Central memory CD4-positive, alpha-beta T cell (primary cell): ENCODE measurements around the gene DTX4.
A peak's percentile ranks its signal among the peaks of the same experiment; 100 is the strongest.

Experiments
- DNase-seq: peaks from one replicate; pipeline ENCODE4 v3.0.0; 2022

Gene DTX4

DNA sequence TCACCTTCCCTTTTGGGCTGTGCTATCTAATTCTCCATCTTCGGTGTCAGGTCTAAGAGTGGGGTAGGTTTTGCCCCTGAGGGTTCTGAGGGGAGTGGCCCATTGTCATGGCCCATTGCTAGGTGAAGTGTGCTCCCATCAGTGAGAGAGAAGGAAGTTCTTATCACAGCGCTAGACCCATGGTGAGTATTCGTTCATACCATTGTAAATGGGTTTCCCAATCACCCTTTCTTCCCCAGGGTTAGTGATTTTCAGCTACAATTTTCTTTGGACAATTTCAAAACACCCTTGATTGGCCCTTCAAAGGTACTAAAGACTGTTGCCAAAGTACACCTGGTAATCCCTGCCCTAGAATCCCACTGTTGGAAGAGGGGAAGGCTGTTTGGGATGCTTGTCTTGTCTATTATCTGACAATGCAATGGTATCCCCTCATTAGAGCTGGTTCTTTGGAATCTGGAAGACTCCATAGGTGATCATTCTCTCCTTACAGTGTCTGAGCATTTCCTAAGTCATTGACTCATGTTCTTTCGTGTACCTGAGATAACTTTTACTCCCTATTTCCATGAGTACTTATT lies 20.6 kb downstream of the DTX4 start:
- DNase-seq, result no peak

DNA sequence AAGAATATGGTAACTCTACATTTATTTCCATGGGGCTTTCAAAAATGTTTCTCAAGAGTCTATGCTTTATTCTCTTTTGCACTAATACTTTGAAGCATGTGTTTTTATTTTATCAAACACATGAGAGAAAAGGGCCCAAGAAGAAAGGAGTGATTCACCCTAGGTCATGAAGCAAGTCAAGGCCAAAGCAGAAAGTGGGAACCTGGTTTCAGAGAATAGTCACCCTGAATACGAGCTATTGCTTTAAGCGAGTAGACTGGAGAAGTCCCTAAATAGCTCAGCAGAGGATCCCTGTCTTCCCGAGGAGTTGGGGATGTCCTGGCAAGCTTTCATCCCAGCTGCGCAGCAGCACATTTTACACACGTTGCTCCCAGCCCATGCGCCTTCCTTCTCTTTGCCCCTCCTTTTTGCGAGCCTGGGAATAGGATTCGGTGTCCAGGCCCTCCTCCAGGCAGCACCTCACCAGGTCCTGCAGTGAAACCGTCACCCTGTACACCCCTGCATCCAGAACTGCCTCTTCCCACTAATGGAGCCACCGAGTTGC lies 21.7 kb downstream of the DTX4 start:
- no peak for DNase-seq

DNA sequence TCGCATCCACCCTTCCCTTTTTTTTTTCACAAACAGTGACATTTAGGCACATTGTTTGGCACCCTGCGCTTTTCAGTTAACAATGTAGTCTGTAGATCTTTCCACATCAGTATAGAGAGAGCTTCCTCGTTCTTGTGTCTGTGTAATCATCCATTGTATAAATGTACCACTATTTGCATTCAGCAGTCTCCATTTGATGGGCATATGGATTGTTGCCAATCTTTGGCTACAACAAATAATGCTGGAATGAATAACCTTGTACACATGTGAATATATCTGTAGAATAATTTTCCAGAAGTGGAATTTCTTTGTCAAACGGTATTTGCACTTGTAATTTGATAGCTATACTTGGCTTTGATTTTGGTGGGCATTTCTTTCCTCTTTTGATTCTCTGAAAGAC lies 23.7 kb downstream of the DTX4 start:
- DNase-seq, result no peak

DNA sequence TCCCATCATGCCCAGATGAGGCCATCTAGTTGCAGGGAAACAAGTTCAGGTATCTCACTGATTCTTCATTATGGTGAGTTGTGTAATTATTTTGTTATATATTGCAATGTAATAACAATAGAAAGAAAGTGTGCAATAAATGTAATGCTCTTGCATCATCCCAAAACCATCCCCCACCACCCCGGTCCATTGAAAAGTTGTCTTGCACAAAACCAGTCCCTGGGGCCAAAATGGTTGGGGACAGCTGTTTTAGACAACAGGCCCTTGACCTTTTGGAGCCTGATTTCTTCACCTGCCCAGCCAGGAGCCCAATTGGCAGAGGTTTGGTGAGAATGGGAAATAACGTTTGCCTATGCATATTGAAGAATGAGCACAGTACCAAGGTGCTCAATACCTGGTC lies 24.8 kb downstream of the DTX4 start:
- DNase-seq, result no peak

DNA sequence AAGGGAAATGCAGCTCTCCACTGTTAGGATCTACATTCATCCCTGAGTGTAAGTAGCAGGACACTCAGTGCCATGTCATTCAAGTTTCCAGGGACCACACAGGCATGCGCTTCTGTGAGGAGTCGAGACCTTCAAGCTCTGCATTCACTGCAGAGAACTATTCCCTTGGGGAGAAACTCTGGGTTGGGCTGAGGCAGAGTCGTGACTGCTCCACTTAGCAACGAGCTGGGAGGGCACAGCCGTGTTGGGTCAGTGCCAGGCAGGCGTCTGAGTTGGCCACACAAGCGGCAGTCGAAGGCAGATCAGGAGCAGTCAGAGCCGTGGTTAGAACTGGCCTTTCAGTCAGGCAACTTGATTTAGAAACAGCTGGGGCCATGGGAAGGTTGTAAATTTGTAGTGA lies 26.1 kb downstream of the DTX4 start:
- no peak for DNase-seq

DNA sequence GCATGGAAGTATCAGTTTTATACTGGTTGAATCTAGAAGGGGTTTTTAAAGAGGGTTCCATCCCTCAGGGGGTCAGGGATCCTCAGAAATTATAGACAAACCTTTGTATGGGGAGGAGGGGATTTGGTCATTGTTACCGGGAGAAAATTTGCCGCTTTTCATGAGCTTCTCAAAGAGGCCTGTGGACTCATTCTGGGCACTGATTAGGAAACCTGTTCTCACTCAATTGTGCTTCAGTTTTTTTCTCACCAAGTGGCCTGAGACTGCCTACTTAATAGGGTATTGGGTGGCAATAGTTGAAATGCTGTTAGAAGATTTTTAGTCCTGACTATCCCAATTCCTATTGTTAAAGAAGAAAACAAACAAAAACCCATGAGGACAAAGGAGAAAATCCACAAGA lies 26.8 kb downstream of the DTX4 start:
- no peak for DNase-seq

DNA sequence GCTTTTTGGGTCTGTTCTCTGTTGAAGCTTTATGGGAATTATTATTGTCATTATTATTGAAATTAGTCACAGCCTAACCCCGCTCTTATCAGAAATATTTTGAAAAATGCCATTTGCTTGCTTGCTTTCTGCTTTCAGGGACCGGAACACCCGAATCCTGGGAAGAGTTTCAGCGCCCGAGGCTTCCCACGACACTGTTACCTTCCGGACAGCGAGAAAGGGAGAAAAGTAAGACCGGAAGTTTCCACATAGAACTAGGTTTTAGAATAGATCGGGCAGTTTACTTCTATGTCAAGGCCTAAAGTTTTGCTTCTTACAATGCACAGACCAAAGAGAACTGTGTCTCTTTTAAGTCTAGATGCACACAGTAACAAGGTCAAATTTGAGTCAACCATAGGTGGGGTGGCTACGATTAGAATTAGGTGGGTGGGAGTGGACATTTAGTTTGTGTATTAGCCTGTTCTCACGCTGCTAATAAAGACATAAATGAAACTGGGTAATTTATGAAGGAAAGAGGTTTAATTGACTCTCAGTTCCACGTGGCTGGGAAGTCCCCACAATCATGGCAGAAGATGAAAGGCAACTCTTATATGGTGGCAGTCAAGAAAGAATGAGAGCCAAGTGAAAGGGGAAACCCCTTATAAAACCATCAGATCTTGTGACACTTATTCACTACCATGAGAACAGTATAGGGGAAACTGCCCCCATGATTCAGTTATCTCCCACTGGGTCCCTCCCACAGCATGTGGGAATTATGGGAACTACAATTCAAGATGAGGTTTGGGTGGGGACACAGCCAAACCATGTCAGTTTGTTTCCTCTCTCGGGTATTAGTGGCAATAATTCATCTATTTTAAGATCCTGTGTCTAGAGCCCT lies 27.9 kb downstream of the DTX4 start:
- peak; percentile 14 for DNase-seq

DNA sequence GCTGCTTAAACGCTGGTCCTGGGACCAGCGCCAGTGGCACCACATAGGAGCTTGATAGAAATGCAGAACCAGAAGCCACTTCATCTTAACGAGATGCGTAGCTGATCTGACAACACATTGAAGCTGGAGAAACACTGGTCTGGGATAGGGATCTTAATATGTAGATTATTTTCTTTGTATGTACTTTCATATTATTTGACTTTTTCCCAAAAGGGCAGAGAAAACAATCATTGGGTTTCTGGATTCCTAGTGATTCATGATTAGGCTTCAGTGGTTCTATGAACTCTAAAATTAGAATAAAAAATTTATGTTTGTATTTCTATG lies 28.5 kb downstream of the DTX4 start:
- DNase-seq, result no peak

DNA sequence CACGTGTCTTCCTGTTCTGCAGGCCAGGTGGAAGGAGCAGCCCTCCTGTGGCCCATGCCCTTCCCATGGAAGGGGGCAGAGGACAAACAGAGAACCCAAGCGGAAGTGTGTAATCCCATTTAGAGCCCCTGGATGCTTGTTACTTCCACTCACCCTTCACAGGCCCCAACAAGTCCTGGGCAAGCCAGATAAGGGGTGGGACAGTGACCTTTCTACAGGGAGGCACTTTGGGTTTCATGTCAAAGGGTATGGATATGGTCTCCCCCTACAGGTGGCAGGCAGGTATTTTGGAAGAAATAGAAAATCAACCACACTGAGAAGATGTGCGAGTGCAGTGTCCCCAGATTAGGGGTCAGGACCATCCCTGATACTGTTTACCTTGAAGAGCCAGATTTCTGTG lies 29.4 kb downstream of the DTX4 start:
- no peak for DNase-seq

DNA sequence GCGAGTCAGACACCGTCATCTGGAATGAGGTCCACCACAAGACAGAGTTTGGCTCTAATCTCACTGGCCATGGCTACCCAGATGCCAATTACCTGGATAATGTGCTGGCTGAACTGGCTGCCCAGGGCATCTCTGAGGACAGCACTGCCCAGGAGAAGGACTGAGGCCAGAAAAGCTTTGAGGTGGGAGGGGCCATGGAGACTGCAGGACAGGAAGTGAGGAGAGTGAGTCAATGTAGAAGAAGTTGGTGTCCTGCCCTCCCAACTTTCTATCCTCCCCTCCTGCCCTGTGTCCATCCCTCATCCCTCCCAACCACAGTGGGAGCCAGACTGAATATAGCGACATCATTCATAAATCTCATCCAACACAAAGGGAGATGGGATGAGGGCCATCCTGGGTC lies 32.8 kb downstream of the DTX4 start:
- no peak for DNase-seq

DNA sequence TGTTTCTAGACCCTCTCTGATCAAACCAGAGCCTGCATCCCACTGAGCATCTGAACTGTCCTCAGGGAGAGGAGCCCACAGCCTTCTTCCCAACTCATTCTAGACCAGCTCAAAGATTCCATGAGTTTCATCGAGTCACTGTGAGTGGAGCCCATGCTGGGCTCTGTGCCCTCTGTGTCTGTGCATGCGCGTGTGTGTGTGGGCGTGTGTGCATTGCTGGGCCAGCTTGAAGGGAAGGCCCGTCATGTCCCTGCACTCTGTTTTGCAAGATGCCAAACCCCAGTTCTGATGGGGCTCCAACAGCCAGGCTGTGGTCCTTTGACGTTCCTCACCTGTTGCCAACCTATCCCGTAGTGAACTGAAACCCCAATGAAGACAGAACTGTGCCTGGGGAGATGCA lies 33.7 kb downstream of the DTX4 start:
- DNase-seq, result no peak

DNA sequence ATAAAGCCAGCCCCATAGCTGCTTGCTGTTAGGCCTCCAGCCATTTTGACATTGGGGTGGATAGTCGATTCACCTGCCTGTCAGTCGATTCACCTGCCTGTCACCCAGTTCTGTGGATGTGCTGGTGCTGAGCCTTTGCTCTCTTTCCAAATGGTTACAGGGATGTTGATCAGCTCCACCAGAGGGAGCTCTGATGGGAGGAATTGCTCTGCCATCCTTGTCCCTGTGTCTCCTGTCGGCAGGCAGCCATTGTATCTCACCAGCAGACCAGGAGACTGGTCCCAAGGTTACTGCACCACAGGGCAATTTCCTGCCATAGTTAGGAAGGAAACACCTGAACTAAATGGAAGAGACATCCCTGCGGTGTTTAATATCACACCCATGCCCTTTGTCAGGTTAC lies 34.7 kb downstream of the DTX4 start:
- no peak for DNase-seq

DNA sequence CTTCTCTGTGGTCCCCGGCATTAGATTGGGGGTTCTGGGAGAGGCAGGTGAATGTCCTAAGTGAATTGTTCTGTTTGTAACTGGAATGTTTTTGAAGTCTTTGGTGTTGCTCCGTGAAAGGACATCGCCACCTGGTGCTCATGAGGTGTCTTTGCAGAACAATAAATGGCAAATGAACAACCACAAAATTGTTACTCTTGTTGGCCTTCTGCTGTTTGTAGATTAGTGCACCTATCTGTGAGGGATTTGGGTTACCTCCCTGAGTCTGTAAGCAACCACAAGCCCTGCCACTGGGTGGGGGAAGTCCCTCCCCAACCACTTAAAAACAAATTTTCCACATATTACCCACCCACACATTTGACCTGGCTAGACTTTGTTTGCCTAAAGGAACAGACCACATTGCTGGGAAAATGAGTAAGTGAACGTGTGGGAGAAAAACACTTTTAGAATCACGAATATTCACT lies 36.1 kb downstream of the DTX4 start:
- peak; percentile 51 for DNase-seq

DNA sequence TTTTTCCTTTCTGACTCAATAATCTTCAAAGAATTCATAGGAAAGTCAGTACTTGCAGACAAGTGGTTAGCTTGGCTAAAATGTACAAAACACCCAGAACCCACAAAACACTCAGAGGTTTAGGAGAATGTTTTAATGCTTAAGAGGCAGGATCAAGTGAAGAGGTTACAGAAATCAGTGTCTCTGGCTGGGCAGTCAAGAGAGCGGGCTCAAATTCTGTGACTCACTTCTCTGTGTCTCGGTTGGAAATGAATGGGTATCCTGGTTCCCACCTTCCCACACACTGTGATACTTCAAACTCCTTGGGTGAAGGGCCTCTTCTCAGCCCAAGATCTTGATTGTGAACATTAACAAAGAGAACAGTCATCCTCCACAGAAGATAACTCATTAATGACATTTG lies 37.0 kb downstream of the DTX4 start:
- no peak for DNase-seq

DNA sequence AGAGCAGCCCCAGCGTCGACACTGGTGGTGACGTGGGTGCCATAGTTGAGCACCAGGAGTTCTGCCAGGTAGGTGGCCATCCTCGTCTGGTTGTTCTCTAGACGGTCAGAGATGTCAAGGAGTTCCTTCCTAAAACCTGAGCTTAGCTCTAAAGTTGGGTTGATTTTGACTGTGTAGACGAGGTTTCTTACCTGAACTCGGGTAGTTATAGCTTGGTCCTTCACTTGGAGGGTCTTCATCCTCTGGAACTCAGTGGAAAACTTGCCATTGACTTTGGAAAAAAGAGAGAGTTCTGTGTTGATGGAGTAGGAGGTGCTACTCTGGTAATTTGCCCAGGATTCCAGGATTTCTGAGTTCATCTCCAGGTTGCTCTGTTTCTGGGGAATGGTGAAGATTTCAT lies 40.3 kb downstream of the DTX4 start:
- DNase-seq, result no peak

DNA sequence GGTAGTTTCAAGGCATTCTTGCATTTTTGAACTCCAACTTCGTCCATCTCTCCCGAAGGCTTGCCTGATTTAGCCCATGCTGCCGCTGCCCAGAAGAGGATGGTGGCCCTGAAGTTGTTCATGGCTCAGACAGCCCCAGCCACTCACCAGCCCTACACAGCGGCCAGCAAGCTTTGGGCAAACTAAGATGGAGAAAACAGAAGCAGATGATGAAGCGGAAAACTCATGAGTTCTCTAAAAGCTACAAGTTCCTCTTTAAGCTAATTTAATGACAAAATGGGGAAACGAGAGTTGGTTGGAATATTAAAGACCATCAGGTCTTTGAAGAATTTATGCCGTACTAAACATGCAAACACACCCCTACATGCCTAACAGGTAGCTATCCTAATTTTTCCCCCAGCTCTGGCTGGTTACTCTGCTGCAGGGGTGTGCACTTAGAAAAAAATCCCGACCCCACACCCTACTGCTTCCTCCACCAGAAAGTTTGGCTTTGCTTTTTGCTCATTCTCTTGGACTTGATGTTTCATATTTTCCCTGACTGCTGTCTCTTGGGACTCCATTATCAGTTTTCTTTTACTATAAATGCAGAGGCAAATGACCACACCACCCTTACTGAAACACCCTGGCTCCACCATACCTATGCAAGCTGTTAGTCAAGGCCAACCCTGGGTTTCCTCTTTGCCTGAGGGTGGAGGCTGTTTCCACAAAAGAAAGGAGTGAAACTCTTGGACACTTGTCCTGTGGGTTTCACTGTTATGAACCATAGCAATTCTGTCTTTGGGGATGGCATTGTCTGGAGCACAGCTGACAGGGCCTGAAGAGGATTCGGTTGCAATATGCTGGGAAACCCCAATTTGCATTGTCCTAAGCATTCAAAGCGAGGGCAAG lies 41.1 kb downstream of the DTX4 start, which contains the start of gene MPEG1:
TSS of gene MPEG1 (minus strand) at position 184 of the 888 bp plus-strand sequence. CDS start at position 122, 62 bp downstream.
- no peak for DNase-seq

DNA sequence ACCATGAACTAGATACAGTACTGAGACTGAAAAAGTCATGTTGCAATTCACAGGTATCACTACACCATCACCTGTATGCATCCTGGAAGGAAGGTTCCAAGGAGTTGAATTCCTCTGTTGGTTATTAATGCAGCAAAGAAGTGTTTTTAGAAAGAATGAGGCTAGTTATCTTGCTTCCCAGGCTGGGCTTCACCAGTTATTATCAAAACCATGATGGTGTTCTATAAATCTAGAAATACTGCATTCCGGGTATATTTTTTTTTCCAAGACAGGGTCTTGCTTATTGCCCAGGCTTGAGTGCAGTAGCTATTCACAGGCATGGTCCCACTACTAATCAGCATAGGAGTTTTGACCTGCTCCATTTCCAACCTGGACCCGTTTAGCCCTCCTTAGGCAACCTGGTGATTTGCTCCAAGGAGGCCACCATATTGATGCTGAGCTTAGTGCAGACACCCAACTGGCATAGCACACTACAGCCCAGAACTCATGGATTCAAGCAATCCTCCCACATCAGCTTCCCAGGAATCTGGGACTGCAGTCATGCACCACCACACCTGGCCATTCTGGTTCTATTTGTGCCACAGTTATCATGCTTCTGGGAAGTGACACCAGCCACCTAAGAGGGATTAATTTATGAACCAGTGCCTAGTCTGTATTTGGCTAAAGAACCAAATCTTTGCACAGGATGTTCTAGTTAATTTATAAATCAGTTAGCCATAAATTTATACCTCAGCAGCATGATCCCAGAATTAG lies 42.4 kb downstream of the DTX4 start:
- no peak for DNase-seq

DNA sequence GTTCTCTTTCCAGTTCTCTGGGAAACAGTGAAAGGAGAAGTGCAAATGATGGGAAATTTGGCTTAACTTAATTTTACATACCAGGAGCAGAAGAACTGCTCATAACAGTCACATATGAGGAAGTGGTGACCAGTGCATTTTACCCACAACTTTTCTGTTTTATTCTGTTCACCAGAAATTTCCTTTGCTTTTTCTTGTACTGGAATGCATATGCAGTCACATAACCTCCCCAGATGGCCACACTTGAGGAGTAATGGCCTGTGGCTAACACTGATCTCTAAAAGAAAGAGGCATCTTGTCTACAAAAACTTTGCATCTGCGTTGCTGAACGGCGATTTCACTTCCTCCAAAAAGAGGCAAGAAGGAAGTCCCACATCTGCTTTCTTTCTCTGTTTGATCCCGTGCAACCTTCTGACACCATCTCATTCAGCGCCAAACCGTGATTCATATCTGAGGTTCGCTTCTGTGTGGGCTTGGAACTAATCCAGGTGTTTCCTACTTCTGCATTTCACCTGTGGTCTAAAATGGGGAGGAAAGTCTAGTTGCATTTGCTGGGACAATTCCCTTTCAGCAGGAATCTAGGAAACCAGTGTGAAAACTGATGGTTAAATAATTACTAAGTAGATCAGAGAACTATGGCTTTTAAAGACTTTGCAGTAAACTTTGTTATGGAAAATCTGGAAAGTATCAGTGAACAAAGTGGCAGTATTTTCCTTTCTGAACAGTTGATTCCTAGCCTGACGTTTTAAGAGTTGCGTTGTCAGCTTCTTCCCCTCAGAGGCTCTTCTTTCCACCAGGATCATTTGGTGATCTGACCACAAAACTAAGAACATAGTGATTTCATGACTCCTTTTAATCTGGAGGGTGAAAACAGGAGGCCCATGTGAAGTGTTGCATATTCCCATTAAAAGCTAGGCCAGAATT lies 45.0 kb downstream of the DTX4 start:
- no peak for DNase-seq

DNA sequence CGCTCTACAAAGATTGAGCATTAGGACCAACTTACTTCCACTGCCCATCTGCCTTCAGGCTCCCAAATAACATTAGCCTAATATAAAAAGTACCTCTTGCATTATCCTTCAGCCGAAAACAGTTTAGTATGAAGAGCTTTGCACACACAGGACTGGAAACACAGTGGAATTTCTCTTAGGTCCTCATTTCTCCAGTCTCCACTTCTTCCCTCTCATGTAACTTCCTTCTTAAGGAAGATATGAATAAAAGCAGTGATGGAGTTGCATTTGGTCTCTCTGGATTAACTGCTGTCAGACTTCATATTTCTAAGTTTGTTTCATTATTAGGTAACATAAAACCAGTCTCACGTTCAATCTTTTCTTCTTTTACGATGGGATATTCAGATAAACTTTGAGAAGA lies 46.4 kb downstream of the DTX4 start:
- DNase-seq, result no peak

DNA sequence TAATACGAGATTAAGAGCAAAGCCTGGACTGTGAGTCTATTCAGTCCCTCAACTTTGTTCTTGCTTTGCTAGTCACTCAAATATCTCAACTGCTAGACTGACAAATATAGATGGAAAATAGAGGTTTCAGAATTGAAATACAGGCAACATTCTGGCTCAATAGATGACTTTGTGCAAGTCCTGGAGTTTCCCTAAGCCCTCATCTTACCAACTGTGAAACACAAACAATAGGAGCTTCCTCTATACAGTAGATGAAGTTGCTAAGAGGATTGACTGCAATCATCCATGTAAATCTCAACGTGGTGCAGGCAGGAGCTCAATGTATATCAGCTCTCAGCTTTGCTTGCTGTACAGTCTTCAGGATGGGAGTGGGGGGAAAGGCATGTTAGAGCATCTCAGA lies 47.0 kb downstream of the DTX4 start:
- DNase-seq, result no peak

DNA sequence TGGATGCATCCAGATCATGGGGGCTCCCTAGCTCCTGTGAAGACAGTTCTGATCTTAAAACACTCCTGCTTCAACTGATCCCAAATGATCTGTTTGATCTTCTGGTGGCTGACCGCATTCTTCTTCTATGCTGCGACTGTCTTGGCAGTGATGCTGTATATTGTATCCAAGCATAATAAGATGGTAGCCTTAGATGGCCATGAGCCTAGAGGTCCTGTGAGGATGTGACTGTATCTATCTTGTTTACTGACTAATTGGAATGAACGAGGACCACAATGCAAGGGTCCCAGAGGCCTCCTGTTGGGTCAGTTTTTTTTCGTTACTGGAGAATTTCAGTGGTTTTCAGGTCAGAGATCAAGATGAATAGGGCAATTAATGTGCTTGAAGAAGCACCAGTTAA lies 47.9 kb downstream of the DTX4 start:
- DNase-seq, result no peak
